Spleen (tissue), 7 donors: ENCODE results near the gene METTL9.

Experiments used
- CTCF ChIP-seq, 11 experiments: fragments of 200-600 bp in 7 of 11; fragments of 450-650 bp in 4 of 11; sonication (generic) in 4 of 11; IDR thresholded peaks in 8 of 11; conservative IDR thresholded peaks in 3 of 11; 1 replicate in 7 of 11; 2 replicates in 4 of 11; pipeline versions ENCODE4 v1.4.0 to v1.8.0; 2016 to 2021; ENCODE audit warnings: antibody characterized with exemption in 11 of 11, inconsistent platforms in 4 of 11, mild to moderate bottlenecking in 1 of 11
- POLR2A ChIP-seq, 3 donors: fragments of 450-650 bp; IDR thresholded peaks; one replicate each; pipeline ENCODE4 v1.5.1; 2017; ENCODE audit warnings: antibody characterized with exemption in 3 of 3, mild to moderate bottlenecking in 1 of 3
- POLR2AphosphoS5 ChIP-seq, 3 donors: sonication (generic); formaldehyde crosslinking; IDR thresholded peaks; one replicate each; pipeline ENCODE4 v1.5.1; 2017; ENCODE audit warnings: antibody characterized with exemption in 3 of 3
- donor health status: DM: no; HTN: no; CAD: no; lungs with moderate emphysema.
- donor health status: DM: no; HTN: no; CAD: no.
- donor health status: DM: no; HTN: no; CAD: no.

GRCh38 chr16:21625026-21625425 lies 25.6 kb downstream of the METTL9 start:
- TF ChIP-seq POLR2AphosphoS5 (IDR thresholded peaks at IDR 0.05) (no peak), CTCF (IDR thresholded peaks at IDR 0.05 in 8 of 11, conservative IDR thresholded peaks at IDR 0.05 in 3 of 11) (no peak), POLR2A (IDR thresholded peaks at IDR 0.05) (no peak)
